ENCODE data around the gene HOXA10. TPM values are rescaled to one million over a fixed set of nuclear protein-coding genes. Genes with fewer than 3 reads are reported as not detected.

Gene HOXA10
- total RNA-seq, 1 experiment from 2014 or later, result not detected

GRCh38 chr7:27139334-27140125 lies 34.6 kb downstream of the HOXA10 start:
- Histone ChIP-seq H3K36me3 (replicated peaks; ENCODE audit: control insufficient read depth, insufficient read depth, low read length) (no peaks in the 10 kb centered on the region), H3K27me3 (ENCODE audit: control insufficient read depth, insufficient read depth, low read length) (peaks cover 99% of the 10 kb centered on the region), H3K4me3 (ENCODE audit: insufficient read depth, low read depth, low read length) (no peak overlapping the region)
- DNase-seq, result peak; percentile 82

GRCh38 chr7:27138985-27139333 lies 35.2 kb downstream of the HOXA10 start:
- Histone ChIP-seq H3K4me3 (ENCODE audit: insufficient read depth, low read depth, low read length) (no peak overlapping the region), H3K27me3 (ENCODE audit: control insufficient read depth, insufficient read depth, low read length) (peaks cover 99% of the 10 kb centered on the region), H3K36me3 (replicated peaks; ENCODE audit: control insufficient read depth, insufficient read depth, low read length) (no peaks in the 10 kb centered on the region)
- no peak for DNase-seq

GRCh38 chr7:27138472-27138871 lies 35.6 kb downstream of the HOXA10 start:
- no peak for DNase-seq
- Histone ChIP-seq H3K4me3 (ENCODE audit: insufficient read depth, low read depth, low read length) (no peak overlapping the region), H3K27me3 (ENCODE audit: control insufficient read depth, insufficient read depth, low read length) (peaks cover 100% of the 10 kb centered on the region), H3K36me3 (replicated peaks; ENCODE audit: control insufficient read depth, insufficient read depth, low read length) (no peaks in the 10 kb centered on the region)

GRCh38 chr7:27137640-27138315 lies 36.3 kb downstream of the HOXA10 start:
- H3K27me3 ChIP-seq (ENCODE audit: control insufficient read depth, insufficient read depth, low read length), result peaks cover 100% of the 10 kb centered on the region
- H3K4me3 ChIP-seq (ENCODE audit: insufficient read depth, low read depth, low read length), result no peak overlapping the region
- DNase-seq, result no peak
- H3K36me3 ChIP-seq (replicated peaks; ENCODE audit: control insufficient read depth, insufficient read depth, low read length), result no peaks in the 10 kb centered on the region

- H3K4me3 ChIP-seq (ENCODE audit: insufficient read depth, low read depth, low read length), result no peak overlapping the region
- H3K27me3 ChIP-seq (ENCODE audit: control insufficient read depth, insufficient read depth, low read length), result peaks cover 98% of the 10 kb centered on the region
- H3K36me3 ChIP-seq (replicated peaks; ENCODE audit: control insufficient read depth, insufficient read depth, low read length), result no peaks in the 10 kb centered on the region
- no peak for DNase-seq
Observed at GRCh38 chr7:27134392-27134791, 39.7 kb downstream of the HOXA10 start.

GRCh38 chr7:27133409-27134231 lies 40.5 kb downstream of the HOXA10 start:
- peak; percentile 30 for DNase-seq
- Histone ChIP-seq H3K36me3 (replicated peaks; ENCODE audit: control insufficient read depth, insufficient read depth, low read length) (no peaks in the 10 kb centered on the region), H3K27me3 (ENCODE audit: control insufficient read depth, insufficient read depth, low read length) (peaks cover 98% of the 10 kb centered on the region), H3K4me3 (ENCODE audit: insufficient read depth, low read depth, low read length) (no peak overlapping the region)

GRCh38 chr7:27132978-27133377 lies 41.1 kb downstream of the HOXA10 start:
- no peak overlapping the region for H3K4me3 ChIP-seq (ENCODE audit: insufficient read depth, low read depth, low read length)
- peaks cover 98% of the 10 kb centered on the region for H3K27me3 ChIP-seq (ENCODE audit: control insufficient read depth, insufficient read depth, low read length)
- H3K36me3 ChIP-seq (replicated peaks; ENCODE audit: control insufficient read depth, insufficient read depth, low read length), result no peaks in the 10 kb centered on the region
- DNase-seq, result no peak

- no peak overlapping the region for H3K4me3 ChIP-seq (ENCODE audit: insufficient read depth, low read depth, low read length)
- no peak for DNase-seq
- no peaks in the 10 kb centered on the region for H3K36me3 ChIP-seq (replicated peaks; ENCODE audit: control insufficient read depth, insufficient read depth, low read length)
- peaks cover 98% of the 10 kb centered on the region for H3K27me3 ChIP-seq (ENCODE audit: control insufficient read depth, insufficient read depth, low read length)
Observed at GRCh38 chr7:27132214-27132613, 41.9 kb downstream of the HOXA10 start.

- H3K27me3 ChIP-seq (ENCODE audit: control insufficient read depth, insufficient read depth, low read length), result peaks cover 98% of the 10 kb centered on the region
- H3K36me3 ChIP-seq (replicated peaks; ENCODE audit: control insufficient read depth, insufficient read depth, low read length), result no peaks in the 10 kb centered on the region
- H3K4me3 ChIP-seq (ENCODE audit: insufficient read depth, low read depth, low read length), result peak overlapping the region; percentile 47
- peak; percentile 24 for DNase-seq
Observed at GRCh38 chr7:27131390-27131819, 42.7 kb downstream of the HOXA10 start.

GRCh38 chr7:27130540-27131389 lies 43.4 kb downstream of the HOXA10 start, which contains the start of gene HOXA4:
TSS of gene HOXA4 (minus strand) at chr7:27130757. CDS start at chr7:27130733, 24 bp downstream.
- Histone ChIP-seq H3K4me3 (ENCODE audit: insufficient read depth, low read depth, low read length) (peak within 1 kb of the TSS; percentile 47), H3K27me3 (ENCODE audit: control insufficient read depth, insufficient read depth, low read length) (peaks cover 98% of the 10 kb centered on the region), H3K36me3 (replicated peaks; ENCODE audit: control insufficient read depth, insufficient read depth, low read length) (no peaks in the 10 kb centered on the region)
- DNase-seq, result peak; percentile 95

GRCh38 chr7:27129729-27130539 lies 44.2 kb downstream of the HOXA10 start:
- DNase-seq, result peak; percentile 84
- peaks cover 98% of the 10 kb centered on the region for H3K27me3 ChIP-seq (ENCODE audit: control insufficient read depth, insufficient read depth, low read length)

GRCh38 chr7:27128776-27129728 lies 45.1 kb downstream of the HOXA10 start:
- Histone ChIP-seq H3K27me3 (ENCODE audit: control insufficient read depth, insufficient read depth, low read length) (peaks cover 98% of the 10 kb centered on the region), H3K4me3 (ENCODE audit: insufficient read depth, low read depth, low read length) (no peak overlapping the region), H3K36me3 (replicated peaks; ENCODE audit: control insufficient read depth, insufficient read depth, low read length) (no peaks in the 10 kb centered on the region)
- peak; percentile 22 for DNase-seq

More at GRCh38 chr7:27129729-27130539, 44.2 kb downstream of the HOXA10 start:
- H3K4me3 ChIP-seq (ENCODE audit: insufficient read depth, low read depth, low read length), result no peak overlapping the region
- H3K36me3 ChIP-seq (replicated peaks; ENCODE audit: control insufficient read depth, insufficient read depth, low read length), result no peaks in the 10 kb centered on the region
